GM21447 (cell line): ENCODE results near the gene CARD11.
"Not testable (repeated sequence)": the region's sequence is repeated elsewhere in the genome, so short reads cannot be mapped to it uniquely, and the experiment has no call there.

ENCODE experiments used
- ATAC-seq: cut with Tn5 transposase; IDR thresholded peaks from one replicate; pipeline ENCODE4 v1.9.1; 2021; ENCODE audit not compliant: unreplicated experiment

CARD11 gene

GRCh38 chr7:3021825-3022224 is 21.8 kb downstream of the CARD11 start:
- ATAC-seq = no peak

DNA sequence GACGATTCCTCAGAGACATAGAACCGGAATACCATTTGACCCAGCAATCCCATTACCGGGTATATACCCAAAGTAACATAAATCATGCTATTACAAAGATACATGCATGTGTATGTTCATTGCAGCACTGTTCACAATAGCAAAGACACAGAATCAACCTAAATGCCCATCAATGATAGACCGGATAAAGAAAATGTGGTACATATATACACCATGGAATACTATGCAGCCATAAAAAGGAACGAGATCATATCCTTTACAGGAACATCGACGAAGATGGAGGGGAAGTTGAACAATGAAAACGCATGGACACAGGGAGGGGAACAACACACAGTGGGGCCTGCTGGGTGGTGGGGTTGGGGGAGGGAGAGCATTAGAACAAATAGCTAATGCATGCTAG is 22.4 kb downstream of the CARD11 start:
- not testable (repeated sequence) for ATAC-seq

DNA sequence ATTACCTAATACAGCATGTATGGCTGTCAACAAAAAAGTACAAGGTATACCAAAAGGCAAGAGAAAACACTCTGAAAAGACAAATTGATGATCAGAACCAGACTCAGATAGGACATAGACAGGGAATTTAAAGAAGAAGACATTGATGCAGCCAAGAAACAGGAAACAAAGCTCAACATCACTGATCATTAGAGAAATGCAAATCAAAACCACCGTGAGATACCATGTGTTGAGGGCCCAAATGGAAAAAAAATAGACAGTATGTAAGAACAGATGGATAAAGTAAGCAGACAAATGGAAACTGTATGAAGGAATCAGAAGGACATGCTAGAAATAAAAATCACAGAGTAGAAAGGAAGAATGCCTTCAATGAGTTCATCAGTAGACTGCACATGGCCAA is 23.3 kb downstream of the CARD11 start:
- ATAC-seq = no peak

- no peak for ATAC-seq
These were observed 23.9 kb downstream of the CARD11 start for GRCh38 chr7:3019801-3020200.

DNA sequence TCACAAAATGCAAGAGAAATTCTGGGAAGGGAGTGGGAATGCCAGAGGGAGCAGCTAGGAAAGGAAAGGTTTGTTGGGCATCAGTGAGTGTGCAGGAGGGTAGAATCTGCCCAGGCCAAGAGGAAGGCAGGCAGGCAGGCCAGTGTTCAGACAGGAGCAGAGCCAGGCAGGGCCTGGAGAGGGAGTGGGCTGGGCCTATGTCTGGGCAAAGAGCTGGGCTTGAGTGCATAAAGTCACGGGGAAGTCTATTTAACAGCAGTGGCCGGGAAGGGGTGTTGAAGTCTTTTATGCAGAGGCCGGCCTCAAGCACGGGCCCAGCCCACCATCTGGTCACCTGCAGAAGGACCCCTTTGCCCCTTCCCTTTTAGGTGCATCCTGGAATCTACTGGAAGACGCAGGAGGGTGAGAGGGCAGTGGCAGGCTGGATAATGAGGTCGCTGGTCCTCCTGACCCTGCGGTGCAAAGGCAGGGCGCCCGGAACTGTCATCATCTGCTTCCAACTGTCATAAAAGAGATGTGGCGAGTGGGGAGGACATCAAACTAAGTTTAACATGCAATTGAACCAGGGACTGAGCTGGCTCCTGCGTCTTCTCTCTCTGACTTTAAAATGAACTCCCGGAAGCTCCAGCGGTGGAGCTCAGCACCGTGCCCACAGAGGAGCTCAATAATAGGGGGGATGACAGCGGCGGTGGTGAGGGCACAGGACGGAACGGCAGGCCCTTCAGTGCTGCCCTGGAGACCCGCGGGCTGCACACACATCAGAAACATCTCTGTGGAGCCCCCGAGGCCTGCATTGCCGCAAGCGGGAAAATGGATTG is 29.5 kb downstream of the CARD11 start:
- ATAC-seq = no peak

DNA sequence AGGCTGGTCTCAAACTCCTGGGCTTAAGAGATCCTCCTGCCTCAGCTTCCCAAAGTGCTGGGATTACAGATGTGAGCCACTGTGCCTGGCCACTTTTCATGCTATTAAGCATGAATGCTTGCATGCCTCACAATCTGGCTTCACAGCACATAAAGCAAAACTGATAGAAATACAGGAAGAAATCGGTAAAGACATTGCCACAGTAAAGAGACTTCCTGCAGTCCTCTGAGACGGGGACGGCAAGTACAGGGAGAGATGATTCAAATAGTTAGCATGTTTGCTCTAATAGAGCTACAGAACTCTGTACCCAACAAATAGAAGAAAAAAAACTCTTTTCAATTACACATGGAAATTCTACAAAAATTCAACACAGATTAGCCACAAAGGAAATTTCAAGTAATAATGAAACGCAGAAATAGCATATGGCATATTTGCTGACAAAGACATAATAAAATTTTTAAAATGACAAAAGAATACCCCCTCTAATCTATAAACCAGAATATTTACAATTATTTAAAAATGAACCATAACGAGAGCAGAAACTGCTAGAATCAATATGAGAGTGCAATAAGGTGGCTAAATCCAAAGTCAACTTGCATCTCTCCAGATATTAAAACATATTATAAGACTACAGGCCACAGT is 32.3 kb downstream of the CARD11 start:
- no peak for ATAC-seq

- ATAC-seq = no peak
These were observed 33.5 kb downstream of the CARD11 start for GRCh38 chr7:3010161-3010560.

DNA sequence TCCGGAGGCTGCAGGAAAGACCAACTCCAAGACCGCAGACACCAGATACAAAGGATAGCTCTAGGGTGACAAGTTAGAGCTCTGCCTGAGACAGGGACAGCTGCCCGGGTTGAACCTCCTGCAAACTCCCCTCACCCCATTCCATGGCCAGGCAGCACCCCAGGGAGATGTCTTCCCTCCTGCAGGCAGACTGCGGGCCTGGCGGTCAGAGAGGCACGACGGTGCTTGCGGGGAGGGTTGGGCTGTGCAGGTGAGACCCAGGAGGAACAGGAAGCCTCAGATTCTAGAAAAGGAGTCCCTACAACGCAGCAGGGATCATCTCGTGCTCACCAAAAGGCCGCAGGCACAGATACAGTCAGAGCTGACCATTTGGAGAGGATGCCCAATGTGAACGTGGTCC is 34.6 kb downstream of the CARD11 start:
- ATAC-seq = no peak

DNA sequence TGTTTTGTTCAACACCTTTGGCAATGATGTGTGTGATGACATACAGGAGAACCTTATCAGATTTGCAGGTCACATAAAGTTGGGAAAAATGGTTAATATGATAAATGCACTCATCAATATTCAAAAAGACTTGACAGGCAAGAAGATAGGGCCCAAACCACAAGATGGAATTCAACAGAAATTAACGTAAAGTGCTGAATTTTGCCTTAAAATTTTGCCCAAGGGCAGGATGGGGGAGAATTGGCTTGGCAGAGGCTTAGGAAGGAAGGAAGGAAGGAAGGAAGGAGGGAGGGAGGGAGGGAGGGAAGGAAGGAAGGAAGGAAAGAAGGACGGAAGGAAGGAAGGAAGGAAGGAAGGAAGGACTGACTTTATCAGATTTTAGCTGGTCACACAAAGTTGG is 35.3 kb downstream of the CARD11 start:
- ATAC-seq = no peak

- no peak for ATAC-seq
These were observed 36.0 kb downstream of the CARD11 start for GRCh38 chr7:3007696-3008095.

- no peak for ATAC-seq
These were observed 38.4 kb downstream of the CARD11 start for GRCh38 chr7:3005257-3005656.

- ATAC-seq = no peak
These were observed 39.7 kb downstream of the CARD11 start for GRCh38 chr7:3003936-3004335.

DNA sequence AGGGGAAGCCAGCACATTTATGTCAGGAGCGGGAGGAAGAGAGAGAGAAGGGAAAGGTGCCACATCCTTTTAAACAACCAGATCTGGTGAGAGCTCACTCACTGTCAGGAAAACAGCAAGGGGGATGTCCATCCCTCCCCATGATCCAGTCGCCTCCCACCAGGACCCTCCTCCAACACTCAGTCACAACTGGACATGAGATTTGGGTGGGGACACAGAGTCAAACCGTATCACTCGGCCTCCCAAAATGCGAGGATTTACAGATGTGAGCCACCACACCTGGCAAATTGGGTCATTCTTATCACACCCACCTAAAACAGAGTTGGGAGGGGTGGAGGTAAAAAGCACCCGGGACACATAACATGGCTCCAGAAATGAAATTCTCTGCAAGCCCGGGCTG is 41.0 kb downstream of the CARD11 start:
- ATAC-seq = no peak

- ATAC-seq = no peak
These were observed 43.1 kb downstream of the CARD11 start for GRCh38 chr7:3000566-3000965.

- no peak for ATAC-seq
These were observed 44.6 kb downstream of the CARD11 start for GRCh38 chr7:2999078-2999500.

DNA sequence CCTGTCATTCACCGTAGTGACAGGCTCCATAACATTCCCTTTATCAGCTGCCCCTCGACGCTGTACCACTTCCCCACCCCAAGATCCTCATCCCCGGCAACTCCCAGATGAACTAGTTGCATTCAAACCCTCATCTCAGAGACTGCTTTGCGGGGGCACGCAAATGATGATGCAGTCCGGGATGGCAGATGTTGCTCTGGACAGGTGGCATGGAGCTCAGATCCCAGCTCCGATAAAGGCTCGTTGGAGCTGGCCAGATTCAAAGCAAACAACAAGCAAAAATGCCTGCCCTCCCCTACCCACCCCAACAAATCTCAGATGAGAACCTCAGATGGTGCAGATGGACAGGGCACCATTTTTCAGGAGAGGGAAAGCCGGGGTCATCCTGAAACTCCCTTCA is 46.7 kb downstream of the CARD11 start:
- ATAC-seq = no peak

DNA sequence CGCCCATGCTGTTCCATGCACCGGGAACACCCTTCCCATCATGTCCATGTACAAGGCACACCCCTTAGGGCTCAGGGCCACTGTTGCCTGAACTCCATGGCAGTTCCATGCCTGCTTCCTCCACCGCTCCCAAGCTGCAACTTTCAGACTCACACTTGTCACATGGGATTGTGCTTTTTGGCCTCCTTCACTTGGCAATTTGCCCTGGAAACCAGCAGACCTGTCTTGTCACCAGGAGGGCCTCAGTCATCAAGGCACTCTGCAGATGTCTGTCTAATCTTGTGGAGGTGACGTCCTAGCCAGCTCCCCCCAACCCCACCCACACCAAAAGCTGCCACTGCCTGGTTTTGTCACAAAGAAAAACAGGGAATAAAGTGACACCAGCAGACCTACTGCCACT is 47.5 kb downstream of the CARD11 start:
- no peak for ATAC-seq

DNA sequence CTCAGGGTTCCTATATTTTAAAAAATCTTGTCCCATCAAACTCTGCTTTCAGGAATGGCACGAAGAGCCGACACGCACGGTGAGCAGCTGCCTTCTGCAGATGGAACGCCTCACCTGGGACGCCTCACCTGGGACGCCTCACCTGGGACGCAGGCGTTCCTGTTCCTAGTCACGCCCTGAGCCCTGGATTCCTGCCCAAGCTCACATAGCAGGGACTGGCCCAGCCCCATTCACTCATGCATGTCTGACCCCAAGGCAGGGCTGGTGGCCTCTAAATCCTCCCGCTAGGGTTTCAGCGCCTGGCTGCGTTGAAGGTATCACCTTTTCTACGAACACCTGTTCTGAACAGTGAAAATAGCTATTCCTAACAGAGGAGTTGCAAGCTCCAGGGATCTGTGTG is 49.8 kb downstream of the CARD11 start:
- no peak for ATAC-seq

DNA sequence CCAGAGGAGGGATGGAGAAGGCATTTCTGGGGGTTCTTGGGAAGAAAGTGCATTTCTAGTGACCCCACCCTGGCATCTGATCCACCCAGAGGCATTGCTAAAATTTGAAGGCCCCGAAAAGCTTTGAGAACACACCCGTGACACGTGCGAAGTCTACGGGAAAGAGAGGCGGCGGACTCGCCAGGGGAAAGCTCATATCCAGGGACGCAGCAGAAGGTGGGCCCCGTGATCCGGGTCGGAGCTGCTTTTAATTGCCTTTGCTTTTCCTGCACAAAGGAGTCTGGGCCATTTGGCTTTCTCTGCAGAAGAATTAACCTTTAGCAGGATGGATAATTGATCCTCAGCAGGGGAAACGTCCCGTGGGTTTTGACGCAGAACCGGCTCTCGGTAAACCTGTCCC is 50.3 kb downstream of the CARD11 start:
- ATAC-seq = no peak

- no peak for ATAC-seq
These were observed 52.7 kb downstream of the CARD11 start for GRCh38 chr7:2990949-2991470.

DNA sequence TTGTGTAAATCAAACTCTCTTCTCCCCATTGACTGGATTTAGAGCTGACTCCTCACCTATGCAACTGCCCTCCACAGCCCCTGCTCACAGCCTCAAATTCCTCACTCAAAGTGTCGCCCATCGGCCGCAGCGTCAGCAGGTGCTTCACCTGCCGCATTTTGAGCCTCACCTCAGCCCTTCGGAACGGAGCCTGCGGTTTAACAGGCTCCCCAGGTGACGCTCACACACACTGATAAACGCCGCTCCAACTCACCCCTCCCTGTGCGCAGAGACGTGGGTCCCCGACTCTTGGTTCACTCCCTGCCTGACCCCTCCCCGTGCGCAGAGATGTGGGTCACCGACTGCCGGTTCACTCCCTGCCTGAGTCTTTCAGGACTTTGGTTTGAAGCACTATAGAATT is 57.1 kb downstream of the CARD11 start:
- no peak for ATAC-seq

DNA sequence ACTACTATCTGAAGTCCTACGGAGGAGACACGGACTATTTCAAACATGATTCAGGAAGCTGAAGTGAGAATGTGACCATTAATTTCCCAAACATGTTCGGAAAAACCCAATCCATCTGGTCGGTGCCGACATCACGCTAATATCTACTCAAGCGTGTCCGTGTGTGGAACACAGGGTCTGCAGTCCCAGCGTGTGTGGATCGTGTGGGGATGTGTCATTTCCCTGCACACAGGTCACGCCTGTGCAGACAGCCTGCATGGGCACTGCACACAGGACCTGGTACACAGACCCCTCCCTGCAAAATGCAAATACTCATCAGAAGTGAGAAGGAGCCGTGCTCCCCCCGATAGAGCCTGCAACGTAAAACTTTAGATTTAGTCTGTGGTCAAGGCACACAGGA is 57.8 kb downstream of the CARD11 start:
- no peak for ATAC-seq
